HG03565 (cell line): Measurements from ENCODE around the gene GRIN2A.

ENCODE experiments used
- ATAC-seq: cut with Tn5 transposase; IDR thresholded peaks from one replicate; pipeline ENCODE4 v1.9.1; 2021; ENCODE audit warnings: mild to moderate bottlenecking, moderate library complexity; ENCODE audit not compliant: unreplicated experiment

Gene GRIN2A

GRCh38 chr16:10182222-10183053 is at the start of gene GRIN2A:
GRIN2A (minus strand) TSS chr16:10182428; CDS start chr16:10180411, 2,017 bp downstream.
- ATAC-seq = no peak

- no peak for ATAC-seq
Measured at GRCh38 chr16:10231563-10231962, 49.3 kb upstream of the GRIN2A start.

- no peak for ATAC-seq
Measured at GRCh38 chr16:10228779-10229178, 46.6 kb upstream of the GRIN2A start.

- no peak for ATAC-seq
Measured at GRCh38 chr16:10226987-10227306, 44.7 kb upstream of the GRIN2A start.

GRCh38 chr16:10226141-10226986 is 44.1 kb upstream of the GRIN2A start:
- ATAC-seq = no peak

GRCh38 chr16:10225653-10226052 is 43.4 kb upstream of the GRIN2A start:
- ATAC-seq = no peak

GRCh38 chr16:10224850-10225249 is 42.6 kb upstream of the GRIN2A start:
- no peak for ATAC-seq

- ATAC-seq = no peak
Measured at GRCh38 chr16:10220942-10221341, 38.7 kb upstream of the GRIN2A start.

- ATAC-seq = no peak
Measured at GRCh38 chr16:10219742-10220141, 37.5 kb upstream of the GRIN2A start.

GRCh38 chr16:10218490-10219206 is 36.4 kb upstream of the GRIN2A start:
- ATAC-seq = no peak

GRCh38 chr16:10213748-10214147 is 31.5 kb upstream of the GRIN2A start:
- no peak for ATAC-seq

- no peak for ATAC-seq
Measured at GRCh38 chr16:10210944-10211343, 28.7 kb upstream of the GRIN2A start.

- no peak for ATAC-seq
Measured at GRCh38 chr16:10206865-10207264, 24.6 kb upstream of the GRIN2A start.

- peak; percentile 79 for ATAC-seq
Measured at GRCh38 chr16:10206215-10206614, 24.0 kb upstream of the GRIN2A start.

GRCh38 chr16:10205688-10206087 is 23.5 kb upstream of the GRIN2A start:
- ATAC-seq = no peak

GRCh38 chr16:10202649-10203048 is 20.4 kb upstream of the GRIN2A start:
- no peak for ATAC-seq

- no peak for ATAC-seq
Measured at GRCh38 chr16:10200637-10201586, 18.7 kb upstream of the GRIN2A start.

- no peak for ATAC-seq
Measured at GRCh38 chr16:10196999-10197398, 14.8 kb upstream of the GRIN2A start.

GRCh38 chr16:10191096-10191495 is 8.9 kb upstream of the GRIN2A start:
- ATAC-seq = no peak

- no peak for ATAC-seq
Measured at GRCh38 chr16:10189861-10190390, 7.7 kb upstream of the GRIN2A start.
